ENCODE measurements around the gene PIF1.
"Not testable (repeated sequence)": the region's sequence is repeated elsewhere in the genome, so short reads cannot be mapped to it uniquely, and the experiment has no call there.

The PIF1 gene

DNA sequence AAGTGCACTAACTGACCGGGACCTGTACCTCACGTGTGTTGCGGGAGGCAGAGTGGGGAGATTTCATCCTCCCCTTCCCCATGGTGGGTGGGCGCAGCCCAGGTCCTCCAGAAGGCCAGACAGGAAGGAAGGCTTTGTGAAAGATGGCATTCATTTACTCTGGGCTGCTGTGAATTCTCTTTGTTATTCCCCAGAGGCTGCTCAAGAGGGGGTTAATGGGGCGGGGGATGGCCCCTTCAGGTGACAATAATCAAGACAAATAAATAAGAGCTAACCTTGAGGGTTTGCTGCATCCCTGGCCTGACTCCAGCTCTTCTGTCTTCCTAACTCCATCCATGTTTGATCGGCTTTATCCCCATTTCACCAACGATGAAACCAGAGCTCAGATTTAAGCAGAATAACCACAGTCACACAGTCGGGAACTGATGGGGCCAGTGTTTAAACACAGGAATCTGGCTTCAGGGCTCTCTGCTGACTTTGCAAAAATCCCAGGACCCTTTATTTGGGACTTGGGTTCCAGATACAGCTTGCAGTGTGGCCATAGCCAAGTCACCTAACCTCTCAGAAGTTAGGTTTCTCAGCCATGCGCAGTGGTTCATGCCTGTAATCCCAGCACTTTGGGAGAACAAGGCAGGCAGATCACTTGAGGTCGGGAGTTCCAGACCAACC, 16.5 kb downstream of the PIF1 start:
- no peak for DNase-seq

DNA sequence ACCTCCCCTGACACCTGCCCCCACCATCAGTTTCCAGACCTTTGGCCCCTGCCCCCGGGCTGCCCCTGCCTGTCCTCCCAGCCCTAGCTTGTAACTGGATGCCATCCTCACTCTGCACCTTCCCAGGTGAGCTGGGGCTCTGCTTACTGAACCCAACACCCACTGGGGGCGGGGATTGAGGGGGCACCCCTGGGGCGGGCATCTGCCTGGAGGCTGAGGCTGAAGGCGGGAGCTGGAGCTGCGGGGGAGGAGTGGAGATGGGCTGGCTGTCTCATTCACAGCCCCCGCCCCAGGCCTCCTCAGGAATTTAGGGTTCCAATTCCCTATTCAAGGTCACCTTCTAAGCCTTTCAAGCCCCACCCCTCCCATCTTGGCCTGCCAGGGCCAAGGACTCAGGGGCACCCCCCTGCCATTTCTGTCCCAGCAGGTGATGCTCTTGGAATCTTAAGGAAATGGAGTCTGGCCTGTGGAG, 17.7 kb downstream of the PIF1 start:
- no peak for DNase-seq

- DNase-seq: no peak
Observed at GRCh38 chr15:64807051-64807749, 18.2 kb downstream of the PIF1 start.

DNA sequence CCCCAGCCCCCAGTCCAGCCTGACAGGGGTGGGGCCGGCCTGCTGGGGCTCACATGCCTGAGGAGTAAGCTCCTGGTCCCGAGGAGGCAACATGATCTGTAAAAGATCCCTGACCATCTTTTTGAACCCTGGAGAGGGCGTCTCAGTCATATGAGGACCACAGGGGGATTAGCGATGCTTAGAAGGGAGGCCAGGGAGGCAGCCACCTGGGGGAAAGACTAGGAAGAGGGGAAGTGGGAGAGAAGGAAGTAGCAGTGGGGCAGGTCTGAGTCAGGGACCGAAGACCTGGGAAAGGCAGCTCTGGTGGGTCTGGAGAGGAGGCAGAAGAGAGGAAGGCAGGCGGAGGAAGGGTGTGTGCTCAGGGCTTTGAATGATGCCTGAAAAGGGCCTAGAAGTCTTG, 18.9 kb downstream of the PIF1 start:
- DNase-seq: no peak

DNA sequence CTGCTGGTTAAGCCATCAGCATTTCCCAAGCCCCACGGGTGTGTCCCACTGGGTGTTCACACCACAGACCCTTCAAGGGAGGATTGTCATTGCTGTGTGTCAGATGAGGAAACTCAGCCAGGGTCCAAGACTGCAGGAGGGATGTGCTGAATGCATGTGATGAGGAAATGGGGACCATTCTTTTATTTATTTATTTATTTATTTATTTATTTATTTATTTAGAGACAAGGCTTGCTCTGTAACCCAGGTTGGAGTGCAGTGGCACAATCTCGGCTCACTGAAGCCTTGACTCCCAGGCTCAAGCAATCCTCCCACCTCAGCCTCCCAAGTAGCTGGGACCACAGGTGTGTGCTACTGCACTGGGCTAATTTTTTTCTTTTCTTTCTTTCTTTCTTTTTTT, 20.8 kb downstream of the PIF1 start:
- no peak for DNase-seq

GRCh38 chr15:64803526-64803925, 21.9 kb downstream of the PIF1 start:
- DNase-seq: no peak

DNA sequence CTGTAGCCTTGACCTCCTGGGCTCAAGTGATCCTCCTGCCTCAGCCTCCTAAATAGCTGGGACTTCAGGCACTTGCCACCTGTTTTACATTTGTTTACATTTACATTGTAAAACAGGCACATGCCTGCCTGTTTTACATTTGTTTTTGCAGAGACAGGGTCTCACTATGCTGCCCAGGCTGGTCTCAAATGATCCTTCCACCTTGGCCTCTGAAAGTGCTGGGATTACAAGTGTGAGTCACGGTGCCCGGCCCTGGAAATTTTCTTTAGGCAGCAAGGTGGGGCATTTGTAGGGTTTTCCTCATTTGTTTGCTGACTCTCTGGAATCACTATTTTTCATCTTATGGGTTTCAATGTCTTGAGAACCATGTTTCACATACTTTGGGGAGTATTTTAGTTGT, 25.0 kb downstream of the PIF1 start:
- DNase-seq: no peak

DNA sequence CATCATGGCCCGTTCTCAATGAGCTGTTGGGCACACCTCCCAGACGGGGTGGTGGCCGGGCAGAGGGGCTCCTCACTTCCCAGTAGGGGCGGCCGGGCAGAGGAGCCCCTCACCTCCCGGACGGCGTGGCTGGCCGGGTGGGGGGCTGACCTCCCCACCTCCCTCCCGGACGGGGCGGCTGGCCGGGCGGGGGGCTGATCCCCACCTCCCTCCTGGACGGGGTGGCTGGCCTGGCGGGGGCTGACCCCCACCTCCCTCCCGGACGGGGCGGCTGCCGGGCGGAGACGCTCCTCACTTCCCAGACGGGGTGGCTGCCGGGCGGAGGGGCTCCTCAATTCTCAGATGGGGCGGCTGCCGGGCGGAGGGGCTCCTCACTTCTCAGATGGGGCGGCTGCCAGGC, 26.5 kb downstream of the PIF1 start:
- DNase-seq: not testable (repeated sequence)

- not testable (repeated sequence) for DNase-seq
Observed at GRCh38 chr15:64795921-64796320, 29.5 kb downstream of the PIF1 start.

- DNase-seq: not testable (repeated sequence)
Observed at GRCh38 chr15:64795299-64795698, 30.1 kb downstream of the PIF1 start.

GRCh38 chr15:64792282-64792681, 33.2 kb downstream of the PIF1 start:
- DNase-seq: no peak

- no peak for DNase-seq
Observed at GRCh38 chr15:64791401-64791800, 34.0 kb downstream of the PIF1 start.

DNA sequence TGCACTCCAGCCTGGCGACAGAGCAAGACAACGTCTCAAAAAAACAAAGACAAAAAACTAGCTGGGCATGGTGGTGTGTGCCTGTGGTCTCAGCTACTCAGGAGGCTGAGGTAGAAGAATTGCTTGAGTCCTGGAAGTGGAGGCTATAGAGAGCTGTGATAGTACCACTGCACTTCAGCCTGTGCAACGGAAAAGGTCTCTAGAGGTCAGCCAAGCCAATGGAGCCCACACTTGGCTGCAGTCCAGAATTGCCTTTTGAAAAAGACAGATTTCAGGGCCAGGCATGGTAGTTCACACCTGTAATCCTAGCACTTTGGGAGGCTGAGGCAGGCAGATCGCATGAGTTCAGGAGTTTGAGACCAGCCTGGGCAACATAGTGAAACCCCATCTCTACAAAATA, 41.7 kb downstream of the PIF1 start:
- DNase-seq: no peak

DNA sequence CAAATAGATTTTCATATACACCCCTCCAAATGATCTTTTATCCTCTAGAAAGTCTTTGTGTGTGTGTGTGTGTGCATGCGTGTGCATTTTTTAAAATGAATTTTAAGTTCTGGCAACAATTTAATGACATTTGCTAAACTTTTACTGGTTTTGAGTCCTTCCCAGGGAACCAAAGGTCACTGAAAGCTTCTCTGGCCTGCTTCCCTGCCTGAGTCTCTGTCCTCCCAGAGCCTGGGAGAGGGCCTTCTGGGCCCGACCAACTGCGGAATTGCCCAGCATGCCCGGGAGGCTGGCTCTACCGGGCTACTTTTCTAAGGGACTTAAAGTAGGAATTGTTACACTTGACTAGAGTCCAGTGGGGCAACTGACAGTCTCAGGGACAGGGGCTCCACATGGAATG, 42.7 kb downstream of the PIF1 start:
- DNase-seq: no peak

GRCh38 chr15:64781299-64781698, 44.1 kb downstream of the PIF1 start:
- no peak for DNase-seq

DNA sequence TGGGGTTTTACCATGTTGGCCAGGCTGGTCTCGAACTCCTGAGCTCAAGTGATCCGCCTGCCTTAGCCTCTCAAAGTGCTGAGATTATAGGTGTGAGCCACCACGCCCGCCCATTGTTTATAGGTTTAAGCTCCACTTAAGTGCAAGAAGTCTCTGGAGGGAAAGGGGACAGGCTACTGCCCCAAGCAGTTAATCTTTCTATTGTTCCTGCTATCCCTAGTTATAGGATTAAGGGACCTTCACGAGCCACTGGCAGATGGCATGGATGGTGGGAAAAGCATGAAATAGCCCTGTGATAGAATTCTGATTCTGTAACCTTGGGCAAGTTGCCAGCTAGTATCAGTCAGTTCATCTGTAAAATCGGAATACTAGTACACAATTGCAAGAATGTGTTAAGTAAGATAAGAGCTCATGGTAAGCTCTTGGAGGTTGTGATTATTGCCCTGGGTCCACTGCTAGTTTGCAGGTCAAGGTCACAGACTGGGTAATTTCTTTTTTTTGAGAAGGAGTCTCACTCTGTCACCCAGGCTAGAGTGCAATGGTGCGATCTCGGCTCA, 44.8 kb downstream of the PIF1 start:
- DNase-seq: no peak

DNA sequence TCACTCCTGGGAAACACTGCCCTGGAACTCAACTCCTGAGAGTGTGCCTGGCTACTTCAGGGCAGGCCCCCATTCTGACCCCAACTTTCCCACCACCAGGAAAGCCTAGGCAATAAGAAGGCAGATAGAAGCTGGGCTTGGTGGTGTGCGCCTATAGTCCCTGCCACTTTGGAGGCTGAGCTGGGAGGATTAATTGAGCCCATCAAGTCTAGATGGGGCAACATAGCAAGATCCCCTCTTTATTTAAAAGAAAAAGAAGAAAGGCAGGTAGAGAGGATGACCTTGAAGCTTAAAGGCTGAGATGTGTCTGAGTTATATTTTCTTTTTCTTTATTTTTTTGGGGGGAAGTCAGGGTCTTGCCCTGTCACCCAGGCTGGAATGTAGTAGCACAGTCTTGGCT, 45.8 kb downstream of the PIF1 start:
- no peak for DNase-seq

DNA sequence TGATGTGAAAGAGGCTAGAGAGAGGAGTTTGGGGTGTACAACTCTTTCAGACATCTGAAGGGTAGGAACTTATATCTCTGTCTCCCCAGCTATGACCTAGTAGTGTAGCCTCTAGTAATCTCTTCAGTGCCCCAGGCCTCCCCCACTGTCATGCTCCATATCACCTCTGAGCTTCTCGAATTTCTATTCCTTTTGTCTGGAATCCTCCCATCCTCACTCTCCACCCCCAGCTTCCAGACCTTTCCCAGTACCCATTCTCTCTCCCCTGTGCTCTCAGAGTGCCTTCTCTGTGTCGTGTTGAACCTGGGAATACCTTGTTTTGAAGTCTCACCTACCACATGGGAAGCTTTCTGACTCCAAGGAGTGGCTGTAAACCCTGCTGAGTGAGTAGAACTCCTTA, 46.4 kb downstream of the PIF1 start:
- no peak for DNase-seq

- no peak for DNase-seq
Observed at GRCh38 chr15:64776402-64776786, 49.1 kb downstream of the PIF1 start.

DNA sequence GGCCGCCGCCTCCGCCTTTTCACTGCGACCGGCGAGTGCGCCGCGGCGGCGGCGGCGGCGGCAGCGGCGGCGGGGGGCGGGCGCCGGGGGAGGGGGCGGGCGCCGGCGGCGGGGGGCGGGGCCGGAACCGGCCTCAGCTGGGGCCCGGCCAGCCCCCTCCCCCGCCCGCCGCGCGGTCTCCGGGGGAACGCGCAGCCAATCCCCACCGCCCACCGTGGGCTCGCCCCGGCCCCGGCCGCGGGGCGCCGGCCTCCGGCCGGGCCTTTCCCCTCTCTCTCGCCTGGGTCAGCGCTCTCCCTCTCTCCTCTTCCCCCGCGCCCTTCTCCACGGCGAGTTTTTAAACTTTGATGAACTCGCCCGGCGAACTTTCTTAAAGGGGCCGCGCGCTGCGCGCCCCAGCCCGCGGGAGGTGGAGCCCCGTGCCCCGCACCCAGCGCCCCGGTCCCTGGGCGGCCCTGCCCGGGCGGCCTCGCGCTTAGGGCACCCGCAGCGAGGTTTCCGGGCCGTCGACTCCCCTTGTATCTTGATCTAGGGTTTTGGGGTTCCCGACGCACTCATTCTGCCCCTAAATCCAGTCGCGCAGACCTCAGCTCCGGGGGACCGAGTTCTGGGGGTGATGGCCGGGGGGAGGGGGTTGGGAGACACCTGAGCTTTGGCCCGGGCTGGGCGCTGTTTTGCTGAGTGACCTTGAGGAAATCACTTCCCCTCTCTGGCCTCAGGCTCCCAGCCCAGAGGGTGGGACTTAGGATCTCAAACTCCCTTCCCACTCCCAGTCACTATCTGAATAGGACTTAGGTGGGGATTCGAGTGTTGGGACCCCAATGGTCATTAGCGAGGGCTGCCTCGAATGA, 49.7 kb downstream of the PIF1 start, which contains the start of gene RBPMS2:
RBPMS2 (minus strand) TSS at position 39 of the 851 bp plus-strand sequence. CDS start 270 bp downstream, outside the sequence.
- no peak for DNase-seq

DNA sequence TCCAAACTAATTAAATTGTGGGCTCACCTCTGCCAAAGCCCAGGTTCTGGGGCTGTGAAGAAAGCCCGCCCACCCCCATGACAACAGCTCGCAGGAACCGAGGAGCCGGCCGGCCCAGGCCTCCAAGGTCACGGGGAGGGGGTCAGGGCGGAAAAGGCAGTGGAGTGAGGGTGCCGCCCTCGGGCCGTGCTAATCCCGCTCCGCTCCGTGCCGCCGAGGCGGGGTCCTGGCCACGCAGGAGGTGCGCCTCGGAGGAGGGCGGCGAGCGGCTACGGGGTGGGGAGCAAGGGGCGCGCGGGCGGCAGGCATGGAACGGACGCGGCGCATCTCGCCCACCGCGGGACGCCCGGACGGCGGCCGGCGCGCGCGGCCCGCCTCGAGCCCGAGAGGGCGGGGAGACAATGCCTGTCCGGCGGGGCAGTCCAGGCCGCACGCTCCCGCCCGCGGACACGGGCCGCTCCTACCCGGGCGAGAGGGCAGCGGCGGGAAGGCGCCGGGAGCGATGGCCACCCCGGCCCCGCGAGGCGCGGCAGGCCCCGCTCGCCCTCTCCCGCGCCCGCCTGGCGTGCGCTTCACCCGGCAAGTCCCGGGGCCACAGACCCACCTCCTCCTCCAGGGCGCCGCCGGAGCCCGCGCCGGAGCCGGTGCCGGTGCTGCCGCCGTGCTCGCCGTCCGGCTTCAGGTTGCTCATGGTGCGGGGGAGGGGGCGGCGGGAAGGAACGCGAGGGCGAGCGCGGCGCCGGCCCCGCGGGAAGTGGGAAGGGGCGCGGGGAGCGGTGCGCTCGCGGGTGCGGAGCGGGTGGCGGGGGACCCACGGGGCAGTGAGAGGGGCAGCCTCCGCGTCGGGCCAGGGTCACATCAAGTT, 50.6 kb downstream of the PIF1 start:
- no peak for DNase-seq

GRCh38 chr15:64774037-64774628, 51.3 kb downstream of the PIF1 start:
- DNase-seq: no peak

All from stimulated activated CD4-positive, alpha-beta T cell treated with anti-CD3 and anti-CD28 coated beads, Interleukin-2, amount 100 ng/mL, for 48 hours (primary cell).